Measurements from ENCODE around the gene NUP54. TPM values are rescaled to one million over a fixed set of nuclear protein-coding genes. Genes with fewer than 3 reads are reported as not detected.

NUP54 gene
- total RNA-seq, 4 donors from 2014 or later: 15.6 to 32.2 (median 23.9) TPM

DNA sequence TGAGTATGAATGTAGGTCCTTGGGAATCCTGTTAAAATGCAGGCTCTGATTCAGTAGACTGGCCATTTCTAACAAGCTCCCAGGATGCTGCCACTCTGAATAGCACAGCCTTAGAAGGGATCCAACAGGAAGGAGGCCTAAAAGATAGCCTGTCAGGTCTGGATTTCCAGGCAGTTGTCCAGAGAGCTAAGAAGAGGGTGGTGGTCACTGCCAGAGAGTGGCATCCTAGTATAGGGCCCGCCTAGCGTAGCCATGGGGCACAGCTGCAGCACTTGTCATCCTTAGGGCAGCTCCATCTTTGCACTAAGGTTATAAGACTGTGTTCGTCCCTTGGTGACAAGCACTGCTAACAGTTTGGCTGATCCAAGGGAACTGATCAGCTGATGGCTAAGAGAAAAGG, 20.5 kb upstream of the NUP54 start:
- Histone ChIP-seq H3K36me3 (peaks cover 0 to 93% (median 0%) of the 10 kb centered on the region in 3 donors), H3K9me3 (no peaks in the 10 kb centered on the region), H3K27me3 (no peaks in the 10 kb centered on the region), H3K27ac (no peak overlapping the region), H3K4me1 (no peaks in the 10 kb centered on the region), H3K4me3 (no peak overlapping the region)
- TF ChIP-seq CTCF (IDR thresholded peaks at IDR 0.05) (no peak), POLR2A (IDR thresholded peaks at IDR 0.05) (no peak)
- no peak for DNase-seq

DNA sequence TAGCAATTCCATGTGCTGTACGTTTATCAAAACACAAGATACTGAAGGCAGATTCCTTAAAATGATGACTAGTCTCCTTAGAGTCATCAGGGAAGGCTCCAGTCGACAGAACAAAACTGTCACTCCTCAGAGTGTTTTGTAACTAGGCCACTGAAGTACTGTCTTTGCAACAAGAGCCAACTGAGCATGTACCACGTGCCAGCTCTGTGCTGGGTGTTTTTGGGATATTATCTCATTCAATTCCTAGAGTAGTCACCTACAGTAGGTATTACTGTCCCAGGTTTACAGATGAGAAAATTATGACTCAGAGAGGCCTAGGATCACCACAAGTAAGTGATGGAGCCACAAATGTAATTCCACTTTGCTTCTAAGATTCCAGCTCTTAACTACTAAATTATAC, 18.3 kb upstream of the NUP54 start:
- no peaks in the 10 kb centered on the region for H3K9me3 ChIP-seq
- H3K27ac ChIP-seq: no peak overlapping the region
- no peak for DNase-seq
- TF ChIP-seq CTCF (IDR thresholded peaks at IDR 0.05): no peak
- no peak for TF ChIP-seq POLR2A (IDR thresholded peaks at IDR 0.05)
- H3K4me1 ChIP-seq: no peaks in the 10 kb centered on the region
- no peaks in the 10 kb centered on the region for H3K27me3 ChIP-seq
- H3K4me3 ChIP-seq: no peak overlapping the region
- H3K36me3 ChIP-seq: peaks cover 0 to 96% (median 0%) of the 10 kb centered on the region in 3 donors

DNA sequence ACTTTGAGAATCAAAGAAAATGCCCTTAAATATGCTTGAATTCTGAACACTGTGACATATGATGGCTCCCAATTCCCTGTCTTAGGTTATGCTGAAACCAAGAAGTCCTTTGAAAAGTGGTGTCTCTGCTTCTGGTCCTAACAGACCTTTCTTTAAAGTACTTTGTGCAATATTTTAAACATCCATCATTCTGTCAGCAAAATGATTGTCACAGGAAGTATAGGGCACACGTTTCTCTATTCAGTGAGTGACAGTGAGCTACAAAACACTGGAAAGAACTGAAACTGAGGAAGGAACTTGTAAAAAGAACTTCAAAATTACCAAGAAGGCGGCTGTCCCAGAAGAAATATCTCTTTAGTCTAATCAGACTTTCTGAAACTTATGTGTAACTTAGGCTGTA, 12.2 kb upstream of the NUP54 start:
- no peaks in the 10 kb centered on the region for H3K4me1 ChIP-seq
- H3K27ac ChIP-seq: no peak overlapping the region
- H3K36me3 ChIP-seq: peaks cover 0 to 74% (median 0%) of the 10 kb centered on the region in 3 donors
- H3K27me3 ChIP-seq: no peaks in the 10 kb centered on the region
- H3K9me3 ChIP-seq: no peaks in the 10 kb centered on the region
- no peak overlapping the region for H3K4me3 ChIP-seq
- TF ChIP-seq POLR2A (IDR thresholded peaks at IDR 0.05): no peak
- no peak for TF ChIP-seq CTCF (IDR thresholded peaks at IDR 0.05)
- DNase-seq: no peak

DNA sequence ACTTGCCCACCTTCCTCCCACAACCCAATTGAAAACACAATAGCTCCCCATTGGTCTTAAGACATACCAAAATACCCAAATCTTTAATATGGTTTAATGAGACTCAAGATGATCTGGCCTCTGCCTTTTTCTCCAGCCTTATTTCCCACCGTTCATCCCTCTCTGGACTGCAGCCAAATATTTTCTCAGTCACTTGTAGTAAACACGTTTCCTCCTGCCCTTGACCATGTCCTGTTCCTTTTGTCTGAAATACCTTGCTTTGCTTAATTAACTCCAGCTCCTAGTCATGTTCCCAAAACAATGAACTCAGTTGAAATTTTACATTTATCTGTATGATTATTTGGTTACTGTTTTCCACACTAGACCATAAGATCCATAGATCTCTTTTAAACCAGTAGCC, 8.4 kb upstream of the NUP54 start:
- Histone ChIP-seq H3K27me3 (no peaks in the 10 kb centered on the region), H3K4me1 (no peaks in the 10 kb centered on the region), H3K36me3 (peaks cover 0 to 38% (median 0%) of the 10 kb centered on the region in 3 donors), H3K9me3 (no peaks in the 10 kb centered on the region), H3K4me3 (no peak overlapping the region), H3K27ac (no peak overlapping the region)
- TF ChIP-seq POLR2A (IDR thresholded peaks at IDR 0.05): no peak
- TF ChIP-seq CTCF (IDR thresholded peaks at IDR 0.05): no peak
- no peak for DNase-seq

GRCh38 chr4:76155979-76156378, 7.8 kb upstream of the NUP54 start:
- Histone ChIP-seq H3K4me3 (no peak overlapping the region), H3K4me1 (no peaks in the 10 kb centered on the region), H3K9me3 (no peaks in the 10 kb centered on the region), H3K27me3 (no peaks in the 10 kb centered on the region), H3K36me3 (peaks cover 0 to 31% (median 0%) of the 10 kb centered on the region in 3 donors), H3K27ac (no peak overlapping the region)
- no peak for DNase-seq
- no peak for TF ChIP-seq POLR2A (IDR thresholded peaks at IDR 0.05)
- TF ChIP-seq CTCF (IDR thresholded peaks at IDR 0.05): no peak

GRCh38 chr4:76153356-76153755, 5.2 kb upstream of the NUP54 start:
- H3K27ac ChIP-seq: no peak overlapping the region
- no peaks in the 10 kb centered on the region for H3K27me3 ChIP-seq
- TF ChIP-seq CTCF (IDR thresholded peaks at IDR 0.05) (no peak), POLR2A (IDR thresholded peaks at IDR 0.05) (no peak)
- DNase-seq: no peak
- no peak overlapping the region for H3K4me3 ChIP-seq
- no peaks in the 10 kb centered on the region for H3K9me3 ChIP-seq
- H3K36me3 ChIP-seq: peaks cover 0 to 6% (median 0%) of the 10 kb centered on the region in 3 donors
- peaks cover 0 to 9% (median 0%) of the 10 kb centered on the region in 4 donors for H3K4me1 ChIP-seq

Measured in Peyer's patch (tissue), 4 donors.